IPS DF 6.9 (cell line): ENCODE measurements around the gene CTNNA3.

Experiments
- DNase-seq: peaks from one replicate; pipeline ENCODE4 v3.0.0-alpha.2; 2013; ENCODE audit warnings: low read depth, low spot score
- H3K27ac ChIP-seq: one replicate; pipeline ENCODE4 v1.5.1; 2013; ENCODE audit warnings: low read length, control low read depth
- H3K27me3 ChIP-seq: 2 replicates; pipeline ENCODE4 v1.6.1; 2013; ENCODE audit warnings: mild to moderate bottlenecking, low read length; ENCODE audit not compliant: control insufficient read depth, insufficient read depth
- H3K36me3 ChIP-seq: 2 replicates; pipeline ENCODE4 v1.6.1; 2013; ENCODE audit warnings: low read length; ENCODE audit not compliant: control insufficient read depth, insufficient read depth
- H3K4me1 ChIP-seq: 2 replicates; pipeline ENCODE4 v1.6.1; 2013; ENCODE audit warnings: low read length; ENCODE audit not compliant: control insufficient read depth, insufficient read depth
- H3K4me3 ChIP-seq: 2 replicates; pipeline ENCODE4 v1.5.1; 2013; ENCODE audit warnings: mild to moderate bottlenecking, low read length
- H3K9me3 ChIP-seq: 2 replicates; pipeline ENCODE4 v1.6.1; 2013; ENCODE audit warnings: low read length, inconsistent platforms; ENCODE audit not compliant: control insufficient read depth, insufficient read depth
- WGBS: extraction: QIAGEN DNeasy Blood & Tissue Kit; methylation state at CpG from one replicate; pipeline ENCODE4 v1.1.7; 2013; ENCODE audit warnings: mixed read lengths, missing lambda C conversion rate; ENCODE audit not compliant: insufficient read length, insufficient coverage; 5-methylcytosine and 5-hydroxymethylcytosine counted together

Gene CTNNA3

DNA sequence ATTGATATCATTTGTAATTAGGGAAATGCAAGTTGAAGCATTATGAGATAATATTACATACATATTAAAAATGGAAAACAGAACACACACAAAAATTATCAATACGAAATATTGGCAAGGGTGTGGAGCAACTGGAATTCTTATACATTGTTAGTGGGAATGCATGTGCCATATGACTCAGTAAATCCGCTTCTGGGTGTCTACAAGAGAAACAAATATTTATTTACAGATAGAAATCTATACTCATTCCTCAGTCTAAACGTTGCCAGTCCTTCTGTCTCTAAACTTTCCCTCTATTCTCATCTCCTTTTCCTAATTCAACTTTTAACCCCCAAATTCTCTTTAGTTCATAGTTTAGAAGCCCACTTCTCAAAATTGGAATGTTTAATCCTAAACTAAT is 940.5 kb downstream of the CTNNA3 start:
- 100% methylated on average over 1 of the region's 3 CpGs for WGBS
- no peaks in the 10 kb centered on the region for H3K27me3 ChIP-seq
- no peak overlapping the region for H3K4me3 ChIP-seq
- H3K27ac ChIP-seq = no peak overlapping the region
- no peaks in the 10 kb centered on the region for H3K4me1 ChIP-seq
- no peaks in the 10 kb centered on the region for H3K9me3 ChIP-seq
- no peaks in the 10 kb centered on the region for H3K36me3 ChIP-seq
- no peak for DNase-seq

DNA sequence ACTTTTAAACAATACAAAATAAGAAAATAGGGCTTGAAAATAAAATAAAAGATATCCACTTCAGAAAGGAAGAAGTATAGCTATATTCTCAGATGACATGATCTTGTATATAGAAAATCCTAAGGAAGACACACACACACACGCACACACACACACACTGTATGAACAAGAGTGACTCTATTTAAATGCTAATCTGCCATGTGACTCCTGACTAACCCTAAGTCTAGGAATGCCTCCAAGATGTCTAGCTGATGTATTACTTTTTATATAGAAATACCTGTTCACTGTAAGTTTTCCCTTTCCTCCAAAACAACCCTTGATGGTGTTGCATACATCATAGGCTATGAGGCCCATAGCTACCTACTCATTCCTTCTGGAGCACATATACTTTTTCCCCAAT is 943.3 kb downstream of the CTNNA3 start:
- WGBS = no CpG with 5 or more reads among the region's 1 CpG
- Histone ChIP-seq H3K36me3 (no peaks in the 10 kb centered on the region), H3K4me3 (no peak overlapping the region), H3K4me1 (no peaks in the 10 kb centered on the region), H3K9me3 (no peaks in the 10 kb centered on the region), H3K27ac (no peak overlapping the region), H3K27me3 (no peaks in the 10 kb centered on the region)
- DNase-seq = no peak

DNA sequence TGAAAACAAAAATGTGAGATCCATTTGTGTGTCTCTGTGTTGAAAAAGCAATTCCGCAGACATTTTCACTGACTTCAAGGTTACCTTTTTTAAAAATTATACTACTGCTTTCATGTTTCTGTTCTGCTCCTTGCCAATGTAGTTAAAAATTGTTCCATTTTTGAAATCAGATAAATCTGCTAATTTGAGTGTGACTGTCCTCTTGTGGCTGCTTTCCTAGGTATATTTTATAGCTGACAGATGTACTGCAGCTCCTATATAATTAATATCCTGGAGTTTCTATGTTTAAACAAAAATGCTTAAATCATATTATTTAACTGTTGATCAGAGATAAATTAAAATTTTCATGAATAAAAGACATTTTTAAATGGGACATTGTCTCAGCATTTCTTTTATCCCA is 947.8 kb downstream of the CTNNA3 start:
- DNase-seq = no peak
- H3K27me3 ChIP-seq = no peaks in the 10 kb centered on the region
- no peaks in the 10 kb centered on the region for H3K36me3 ChIP-seq
- H3K4me1 ChIP-seq = no peaks in the 10 kb centered on the region
- no peak overlapping the region for H3K4me3 ChIP-seq
- no peak overlapping the region for H3K27ac ChIP-seq
- H3K9me3 ChIP-seq = no peaks in the 10 kb centered on the region
- no CpG with 5 or more reads among the region's 1 CpG for WGBS

DNA sequence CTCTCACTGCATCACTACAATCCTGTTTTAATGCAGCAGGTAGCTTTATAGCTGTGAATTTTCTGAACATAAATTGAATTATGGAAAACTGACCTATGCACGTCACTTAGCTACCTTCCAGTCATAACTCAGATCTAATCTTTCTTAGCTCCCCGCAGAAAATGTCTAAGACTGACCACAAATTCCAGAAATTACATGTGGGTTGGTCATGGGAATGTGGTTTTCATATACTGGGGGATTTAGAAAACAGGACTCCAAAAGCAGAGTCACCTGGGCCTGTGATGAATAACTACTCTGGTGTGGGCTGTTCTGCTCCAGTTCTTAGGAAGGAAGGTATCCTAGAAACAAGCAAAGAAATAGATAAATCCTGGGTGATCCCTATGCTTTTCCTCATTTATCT is 948.5 kb downstream of the CTNNA3 start:
- DNase-seq = no peak
- Histone ChIP-seq H3K4me3 (no peak overlapping the region), H3K4me1 (no peaks in the 10 kb centered on the region), H3K27me3 (no peaks in the 10 kb centered on the region), H3K9me3 (no peaks in the 10 kb centered on the region), H3K36me3 (no peaks in the 10 kb centered on the region), H3K27ac (no peak overlapping the region)
- WGBS = no CpG with 5 or more reads among the region's 2 CpGs

DNA sequence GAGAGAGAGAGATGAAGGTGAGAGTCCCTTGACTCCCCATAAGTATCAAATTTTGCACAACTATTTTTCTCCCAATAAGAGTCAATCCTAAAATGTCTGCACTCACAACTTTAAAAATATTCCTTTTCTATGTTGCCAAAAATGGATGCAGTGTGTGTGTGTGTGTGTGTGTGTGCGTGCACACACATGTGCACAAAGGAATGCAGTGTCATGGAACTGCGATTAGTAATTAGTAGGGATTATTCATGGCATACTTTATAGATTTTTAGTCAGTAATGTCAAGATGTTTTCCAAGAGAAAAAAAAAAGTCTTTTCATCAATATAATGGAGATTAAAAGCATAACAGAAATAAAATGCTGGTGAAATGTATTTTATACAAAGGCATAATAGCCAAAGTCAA is 949.3 kb downstream of the CTNNA3 start:
- no CpG with 5 or more reads among the region's 2 CpGs for WGBS
- Histone ChIP-seq H3K27me3 (no peaks in the 10 kb centered on the region), H3K27ac (no peak overlapping the region), H3K36me3 (no peaks in the 10 kb centered on the region), H3K4me3 (no peak overlapping the region), H3K9me3 (no peaks in the 10 kb centered on the region), H3K4me1 (no peaks in the 10 kb centered on the region)
- DNase-seq = no peak

DNA sequence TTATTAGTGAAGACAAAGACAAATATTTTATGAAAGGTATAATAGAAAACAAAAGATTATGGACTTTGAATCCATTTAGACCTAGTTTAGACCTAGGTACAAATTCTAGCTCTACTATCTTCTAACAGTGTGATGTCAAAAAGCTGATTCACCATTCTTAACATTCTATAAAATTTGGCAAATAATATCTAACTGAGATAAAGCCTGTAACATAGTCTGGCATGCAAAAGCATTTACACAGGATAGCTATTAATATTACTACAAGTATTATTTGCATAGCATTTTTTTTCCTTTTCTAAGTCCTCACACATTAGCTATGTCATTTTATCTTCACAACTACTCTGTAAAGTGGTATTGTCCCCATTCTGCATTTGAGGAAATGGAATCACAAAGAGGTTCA is 949.7 kb downstream of the CTNNA3 start:
- no peak for DNase-seq
- H3K4me1 ChIP-seq = no peaks in the 10 kb centered on the region
- H3K9me3 ChIP-seq = no peaks in the 10 kb centered on the region
- H3K36me3 ChIP-seq = no peaks in the 10 kb centered on the region
- H3K27me3 ChIP-seq = no peaks in the 10 kb centered on the region
- H3K27ac ChIP-seq = no peak overlapping the region
- no peak overlapping the region for H3K4me3 ChIP-seq

DNA sequence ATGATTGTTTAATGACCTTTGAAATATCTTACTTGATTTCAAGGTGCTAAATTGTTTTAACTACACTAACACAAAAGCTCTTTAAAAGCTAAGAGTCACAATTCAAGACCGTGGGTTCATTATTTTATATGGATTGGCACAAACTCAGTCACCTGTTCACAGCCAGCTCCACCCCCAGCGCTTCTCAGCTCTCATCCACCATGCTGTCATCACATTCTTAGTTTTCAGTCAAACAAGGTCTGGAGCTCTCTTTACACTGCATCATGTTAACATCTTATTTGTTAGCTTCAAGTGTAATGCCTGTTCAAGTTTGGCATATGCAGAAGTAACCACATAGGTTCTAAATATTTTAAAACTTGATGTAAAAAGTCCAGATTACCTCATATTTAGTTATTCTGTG is 951.1 kb downstream of the CTNNA3 start:
- no peak for DNase-seq
- no peak overlapping the region for H3K27ac ChIP-seq
- H3K36me3 ChIP-seq = no peaks in the 10 kb centered on the region
- H3K4me1 ChIP-seq = no peaks in the 10 kb centered on the region
- WGBS = no CpG with 5 or more reads among the region's 2 CpGs
- H3K4me3 ChIP-seq = no peak overlapping the region
- no peaks in the 10 kb centered on the region for H3K27me3 ChIP-seq
- H3K9me3 ChIP-seq = no peaks in the 10 kb centered on the region

DNA sequence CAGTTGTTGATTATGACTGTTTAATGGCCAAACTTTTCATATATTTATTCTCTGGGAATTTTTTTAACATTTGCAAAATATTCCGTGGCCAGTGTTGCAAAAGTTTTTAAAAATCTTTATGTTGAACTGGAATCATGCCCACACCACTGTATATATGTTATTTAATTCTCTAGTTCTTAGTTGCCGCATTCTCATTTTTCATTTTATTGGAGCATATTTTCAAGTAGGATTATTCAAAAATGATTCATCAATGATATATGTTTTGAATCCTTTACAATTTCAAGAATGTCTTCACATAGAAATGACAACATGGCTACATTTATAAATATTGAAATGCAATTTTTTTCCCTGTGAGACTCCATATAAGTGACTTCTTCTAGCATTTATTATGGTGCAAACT is 958.8 kb downstream of the CTNNA3 start:
- Histone ChIP-seq H3K27ac (no peak overlapping the region), H3K4me1 (no peaks in the 10 kb centered on the region), H3K9me3 (no peaks in the 10 kb centered on the region), H3K27me3 (no peaks in the 10 kb centered on the region), H3K36me3 (no peaks in the 10 kb centered on the region), H3K4me3 (no peak overlapping the region)
- no peak for DNase-seq
- no CpG with 5 or more reads among the region's 2 CpGs for WGBS

DNA sequence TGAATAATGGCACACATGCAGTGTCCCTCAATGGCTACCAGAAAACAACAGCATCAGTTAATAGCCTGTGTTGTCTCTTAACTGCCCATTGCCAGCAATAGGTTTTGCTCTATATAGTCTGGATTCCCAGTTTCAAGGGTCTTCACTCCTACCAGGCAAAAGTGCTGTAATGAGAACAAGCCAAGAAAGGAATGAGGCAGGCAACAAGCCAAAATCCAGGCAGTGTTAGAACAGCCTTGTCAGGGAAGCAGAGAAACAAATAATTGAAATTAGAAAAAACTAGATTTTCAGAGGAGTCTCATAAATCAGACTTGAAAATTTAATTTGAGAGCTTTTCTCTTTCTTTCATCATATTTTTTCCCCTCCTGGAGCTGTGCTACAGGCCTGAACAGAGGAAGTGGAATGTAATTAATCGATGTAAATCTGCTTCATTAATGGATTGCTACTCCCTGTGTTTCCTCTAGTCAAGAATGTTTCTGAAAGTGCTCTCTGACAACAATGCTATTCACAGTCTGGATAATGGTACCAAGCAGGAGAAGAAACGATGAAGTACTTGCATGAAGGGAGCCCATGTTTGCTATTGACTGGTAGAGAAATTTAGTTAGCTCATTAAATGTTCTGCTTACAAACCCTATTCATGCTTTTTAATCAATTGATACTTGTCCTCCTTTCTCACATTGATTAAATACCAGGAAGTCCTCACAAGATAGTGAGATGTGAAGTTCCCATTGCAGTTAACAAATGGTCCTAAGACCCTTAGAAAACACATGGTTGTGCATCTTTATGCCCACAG is 972.2 kb downstream of the CTNNA3 start:
- no peaks in the 10 kb centered on the region for H3K36me3 ChIP-seq
- H3K4me3 ChIP-seq = no peak overlapping the region
- H3K4me1 ChIP-seq = no peaks in the 10 kb centered on the region; the same call in 1 of the 2 replicates
- no peaks in the 10 kb centered on the region for H3K9me3 ChIP-seq
- WGBS = no CpG with 5 or more reads among the region's 2 CpGs
- no peak for DNase-seq
- no peaks in the 10 kb centered on the region for H3K27me3 ChIP-seq
- no peak overlapping the region for H3K27ac ChIP-seq

DNA sequence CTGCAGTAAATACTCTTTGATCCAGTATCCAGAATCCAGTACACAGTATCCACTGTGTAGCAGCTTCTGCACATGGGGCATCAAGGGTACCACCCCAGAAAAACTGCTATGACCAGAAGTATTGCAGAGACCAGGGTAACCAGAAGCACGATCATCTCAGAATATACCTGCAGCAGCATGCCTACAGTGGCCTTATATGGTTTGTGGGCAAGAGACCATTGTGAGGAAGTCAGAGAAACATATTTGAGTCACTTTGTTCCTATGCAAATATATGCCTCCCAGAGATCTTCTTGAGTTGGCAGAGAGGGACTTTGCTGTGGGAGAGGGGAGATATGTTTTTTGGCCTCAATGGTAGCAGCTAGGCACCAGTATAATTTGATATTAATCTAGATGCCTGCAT is 976.5 kb downstream of the CTNNA3 start:
- no peak for DNase-seq
- Histone ChIP-seq H3K27ac (no peak overlapping the region), H3K27me3 (no peaks in the 10 kb centered on the region), H3K9me3 (no peaks in the 10 kb centered on the region), H3K4me1 (no peaks in the 10 kb centered on the region; the same call in 1 of the 2 replicates), H3K4me3 (no peak overlapping the region), H3K36me3 (no peaks in the 10 kb centered on the region)
- no CpG with 5 or more reads among the region's 1 CpG for WGBS
